ENCODE data around the gene PDZRN3.

Gene PDZRN3

GRCh38 chr3:73426606-73427005 is 198.1 kb downstream of the PDZRN3 start:
- Histone ChIP-seq H3K4me1 (ENCODE audit: insufficient read depth, low read length) (peaks cover 54% of the 10 kb centered on the region), H3K27ac (ENCODE audit: low read depth, low read length) (peak overlapping the region; percentile 54), H3K36me3 (ENCODE audit: insufficient read depth, low read length) (no peaks in the 10 kb centered on the region), H3K9ac (ENCODE audit: low read length) (no peak overlapping the region), H3K27me3 (ENCODE audit: control insufficient read depth in 1 of 2, insufficient read depth in 2 of 2, low read length in 2 of 2) (no peaks in the 10 kb centered on the region), H3K4me3 (ENCODE audit: low read depth in 1 of 2, low read length in 2 of 2) (no peak overlapping the region), H3K9me3 (ENCODE audit: low read length) (no peaks in the 10 kb centered on the region)

DNA sequence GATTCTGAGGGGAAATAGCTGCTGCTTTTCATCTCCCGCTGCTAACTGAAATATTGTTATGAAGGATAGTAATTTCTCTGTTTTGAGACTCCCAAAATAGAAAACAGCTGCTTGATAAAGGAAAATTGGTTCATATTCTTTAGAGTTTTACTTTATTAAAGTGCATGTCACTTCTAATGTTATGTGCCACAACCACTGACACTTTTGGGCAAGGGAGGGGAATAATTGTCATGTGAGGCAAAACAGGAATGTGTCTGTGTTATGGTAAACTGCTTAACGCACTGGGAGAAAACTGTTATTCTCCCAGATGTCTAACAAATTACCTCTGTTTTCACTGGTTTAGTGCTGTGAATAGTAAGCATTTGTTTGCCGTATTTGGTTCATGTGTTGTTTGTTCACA is 201.6 kb downstream of the PDZRN3 start:
- H3K4me1 ChIP-seq (ENCODE audit: insufficient read depth, low read length): peaks cover 64% of the 10 kb centered on the region
- H3K9me3 ChIP-seq (ENCODE audit: low read length): no peaks in the 10 kb centered on the region
- peak overlapping the region; percentile 73 for H3K27ac ChIP-seq (ENCODE audit: low read depth, low read length)
- H3K9ac ChIP-seq (ENCODE audit: low read length): no peak overlapping the region
- no peak overlapping the region for H3K4me3 ChIP-seq (ENCODE audit: low read depth in 1 of 2, low read length in 2 of 2)
- no peaks in the 10 kb centered on the region for H3K27me3 ChIP-seq (ENCODE audit: control insufficient read depth in 1 of 2, insufficient read depth in 2 of 2, low read length in 2 of 2)
- no peaks in the 10 kb centered on the region for H3K36me3 ChIP-seq (ENCODE audit: insufficient read depth, low read length)

- Histone ChIP-seq H3K27me3 (ENCODE audit: control insufficient read depth in 1 of 2, insufficient read depth in 2 of 2, low read length in 2 of 2) (no peaks in the 10 kb centered on the region), H3K4me1 (ENCODE audit: insufficient read depth, low read length) (peaks cover 63% of the 10 kb centered on the region), H3K9me3 (ENCODE audit: low read length) (no peaks in the 10 kb centered on the region), H3K36me3 (ENCODE audit: insufficient read depth, low read length) (no peaks in the 10 kb centered on the region), H3K9ac (ENCODE audit: low read length) (no peak overlapping the region), H3K4me3 (ENCODE audit: low read depth in 1 of 2, low read length in 2 of 2) (no peak overlapping the region), H3K27ac (ENCODE audit: low read depth, low read length) (peak overlapping the region; percentile 73)
Observed at GRCh38 chr3:73422571-73422970, 202.2 kb downstream of the PDZRN3 start.

- Histone ChIP-seq H3K9ac (ENCODE audit: low read length) (no peak overlapping the region), H3K4me3 (ENCODE audit: low read depth in 1 of 2, low read length in 2 of 2) (no peak overlapping the region), H3K27ac (ENCODE audit: low read depth, low read length) (peak overlapping the region; percentile 86), H3K4me1 (ENCODE audit: insufficient read depth, low read length) (peaks cover 59% of the 10 kb centered on the region), H3K27me3 (ENCODE audit: control insufficient read depth in 1 of 2, insufficient read depth in 2 of 2, low read length in 2 of 2) (no peaks in the 10 kb centered on the region), H3K9me3 (ENCODE audit: low read length) (no peaks in the 10 kb centered on the region), H3K36me3 (ENCODE audit: insufficient read depth, low read length) (no peaks in the 10 kb centered on the region)
Observed at GRCh38 chr3:73419942-73420341, 204.8 kb downstream of the PDZRN3 start.

DNA sequence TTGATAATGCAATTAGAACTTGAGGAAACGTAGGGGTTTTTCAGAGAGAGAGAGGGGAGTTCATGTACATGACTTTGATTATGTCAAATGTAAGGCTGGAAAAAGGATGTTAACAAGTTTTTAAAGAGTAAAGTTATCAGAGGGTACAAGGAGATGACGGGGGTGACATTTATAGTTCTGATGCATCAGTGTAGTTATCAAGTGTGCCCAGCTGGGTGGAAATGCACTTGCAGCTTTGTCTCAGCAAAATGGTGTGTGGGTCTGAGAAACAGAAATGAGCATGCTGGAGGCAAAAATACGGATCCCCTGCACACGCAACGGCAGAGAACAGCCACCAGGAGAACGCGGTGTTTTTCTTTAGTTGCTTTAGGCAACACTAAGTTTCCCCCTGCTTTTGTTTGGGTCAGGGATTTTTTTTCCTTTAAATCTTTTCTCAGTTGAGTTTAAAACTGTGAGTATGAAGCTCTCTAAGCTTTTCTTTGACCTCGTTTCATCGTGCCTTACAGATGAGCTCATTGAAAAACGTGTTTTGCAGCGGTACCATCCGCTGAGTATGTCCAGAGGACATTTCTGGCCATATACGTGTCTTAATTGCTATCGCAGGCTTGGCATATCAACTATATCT is 205.4 kb downstream of the PDZRN3 start:
- H3K4me1 ChIP-seq (ENCODE audit: insufficient read depth, low read length): peaks cover 66% of the 10 kb centered on the region
- H3K4me3 ChIP-seq (ENCODE audit: low read depth in 1 of 2, low read length in 2 of 2): peak overlapping the region; percentile 9 to 14
- H3K27ac ChIP-seq (ENCODE audit: low read depth, low read length): peak overlapping the region; percentile 86

GRCh38 chr3:73418681-73419080 is 206.1 kb downstream of the PDZRN3 start:
- no peaks in the 10 kb centered on the region for H3K36me3 ChIP-seq (ENCODE audit: insufficient read depth, low read length)
- H3K9ac ChIP-seq (ENCODE audit: low read length): no peak overlapping the region
- no peak overlapping the region for H3K4me3 ChIP-seq (ENCODE audit: low read depth in 1 of 2, low read length in 2 of 2)
- peak overlapping the region; percentile 86 for H3K27ac ChIP-seq (ENCODE audit: low read depth, low read length)
- peaks cover 71% of the 10 kb centered on the region for H3K4me1 ChIP-seq (ENCODE audit: insufficient read depth, low read length)
- no peaks in the 10 kb centered on the region for H3K27me3 ChIP-seq (ENCODE audit: control insufficient read depth in 1 of 2, insufficient read depth in 2 of 2, low read length in 2 of 2)
- no peaks in the 10 kb centered on the region for H3K9me3 ChIP-seq (ENCODE audit: low read length)

More for the DNA sequence above, 205.4 kb downstream of the PDZRN3 start:
- no peaks in the 10 kb centered on the region for H3K27me3 ChIP-seq (ENCODE audit: control insufficient read depth in 1 of 2, insufficient read depth in 2 of 2, low read length in 2 of 2)
- H3K9me3 ChIP-seq (ENCODE audit: low read length): no peaks in the 10 kb centered on the region
- H3K9ac ChIP-seq (ENCODE audit: low read length): no peak overlapping the region
- H3K36me3 ChIP-seq (ENCODE audit: insufficient read depth, low read length): no peaks in the 10 kb centered on the region

DNA sequence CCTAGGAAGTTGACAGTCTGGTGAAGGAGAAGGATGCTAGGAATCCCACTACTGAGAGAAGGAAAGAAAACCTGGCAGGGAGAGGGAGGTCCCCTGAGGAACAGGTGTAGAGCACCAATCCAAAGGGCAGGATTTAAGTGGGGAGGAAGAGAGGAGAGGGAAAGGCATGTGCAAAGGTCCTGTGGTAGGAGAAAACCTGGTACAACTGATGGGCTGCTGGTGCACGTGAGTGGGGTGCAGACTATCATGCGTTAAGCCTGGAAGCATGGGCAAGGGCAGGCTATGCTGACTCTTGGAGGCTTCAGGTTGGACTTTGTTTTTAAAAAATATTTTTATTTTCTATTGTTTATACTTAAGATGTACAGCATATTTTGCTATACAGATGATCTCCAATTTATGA is 209.6 kb downstream of the PDZRN3 start:
- H3K4me3 ChIP-seq (ENCODE audit: low read depth in 1 of 2, low read length in 2 of 2): no peak overlapping the region
- no peak overlapping the region for H3K27ac ChIP-seq (ENCODE audit: low read depth, low read length)
- no peaks in the 10 kb centered on the region for H3K36me3 ChIP-seq (ENCODE audit: insufficient read depth, low read length)
- H3K9ac ChIP-seq (ENCODE audit: low read length): no peak overlapping the region
- peaks cover 77% of the 10 kb centered on the region for H3K4me1 ChIP-seq (ENCODE audit: insufficient read depth, low read length)
- H3K27me3 ChIP-seq (ENCODE audit: control insufficient read depth in 1 of 2, insufficient read depth in 2 of 2, low read length in 2 of 2): no peaks in the 10 kb centered on the region
- H3K9me3 ChIP-seq (ENCODE audit: low read length): no peaks in the 10 kb centered on the region

DNA sequence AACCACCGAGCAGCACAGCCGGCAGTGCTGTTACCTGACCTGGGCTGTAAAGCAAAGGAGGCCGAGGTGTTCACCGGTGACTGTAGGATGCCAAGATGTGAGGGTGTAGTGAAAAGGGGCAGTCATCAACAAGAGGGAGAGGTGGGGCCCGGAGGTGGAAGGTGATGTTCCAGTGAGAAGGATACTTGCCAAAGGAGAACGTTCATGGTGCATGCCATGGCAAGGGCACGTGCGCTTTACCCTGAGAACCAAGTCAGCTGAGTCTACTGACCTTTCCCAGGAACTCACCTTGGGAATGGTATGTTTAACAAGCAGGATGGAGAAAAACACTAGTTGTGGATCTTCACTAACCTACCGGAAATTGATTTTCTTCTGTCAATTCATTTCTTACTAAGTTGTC is 211.1 kb downstream of the PDZRN3 start:
- H3K27ac ChIP-seq (ENCODE audit: low read depth, low read length): no peak overlapping the region

GRCh38 chr3:73411993-73412392 is 212.7 kb downstream of the PDZRN3 start:
- no peak overlapping the region for H3K9ac ChIP-seq (ENCODE audit: low read length)
- H3K27ac ChIP-seq (ENCODE audit: low read depth, low read length): no peak overlapping the region
- no peaks in the 10 kb centered on the region for H3K27me3 ChIP-seq (ENCODE audit: control insufficient read depth in 1 of 2, insufficient read depth in 2 of 2, low read length in 2 of 2)
- H3K4me1 ChIP-seq (ENCODE audit: insufficient read depth, low read length): peaks cover 86% of the 10 kb centered on the region
- no peaks in the 10 kb centered on the region for H3K36me3 ChIP-seq (ENCODE audit: insufficient read depth, low read length)
- no peak overlapping the region for H3K4me3 ChIP-seq (ENCODE audit: low read depth in 1 of 2, low read length in 2 of 2)
- no peaks in the 10 kb centered on the region for H3K9me3 ChIP-seq (ENCODE audit: low read length)

More for the DNA sequence above, 211.1 kb downstream of the PDZRN3 start:
- H3K9me3 ChIP-seq (ENCODE audit: low read length): no peaks in the 10 kb centered on the region
- H3K36me3 ChIP-seq (ENCODE audit: insufficient read depth, low read length): no peaks in the 10 kb centered on the region
- no peak overlapping the region for H3K4me3 ChIP-seq (ENCODE audit: low read depth in 1 of 2, low read length in 2 of 2)
- no peaks in the 10 kb centered on the region for H3K27me3 ChIP-seq (ENCODE audit: control insufficient read depth in 1 of 2, insufficient read depth in 2 of 2, low read length in 2 of 2)
- H3K4me1 ChIP-seq (ENCODE audit: insufficient read depth, low read length): peaks cover 79% of the 10 kb centered on the region
- no peak overlapping the region for H3K9ac ChIP-seq (ENCODE audit: low read length)

- Histone ChIP-seq H3K4me3 (ENCODE audit: low read depth in 1 of 2, low read length in 2 of 2) (no peak overlapping the region), H3K4me1 (ENCODE audit: insufficient read depth, low read length) (peaks cover 90% of the 10 kb centered on the region), H3K27ac (ENCODE audit: low read depth, low read length) (no peak overlapping the region), H3K9me3 (ENCODE audit: low read length) (no peaks in the 10 kb centered on the region), H3K27me3 (ENCODE audit: control insufficient read depth in 1 of 2, insufficient read depth in 2 of 2, low read length in 2 of 2) (no peaks in the 10 kb centered on the region), H3K36me3 (ENCODE audit: insufficient read depth, low read length) (no peaks in the 10 kb centered on the region), H3K9ac (ENCODE audit: low read length) (no peak overlapping the region)
Observed at GRCh38 chr3:73411545-73411944, 213.2 kb downstream of the PDZRN3 start.

DNA sequence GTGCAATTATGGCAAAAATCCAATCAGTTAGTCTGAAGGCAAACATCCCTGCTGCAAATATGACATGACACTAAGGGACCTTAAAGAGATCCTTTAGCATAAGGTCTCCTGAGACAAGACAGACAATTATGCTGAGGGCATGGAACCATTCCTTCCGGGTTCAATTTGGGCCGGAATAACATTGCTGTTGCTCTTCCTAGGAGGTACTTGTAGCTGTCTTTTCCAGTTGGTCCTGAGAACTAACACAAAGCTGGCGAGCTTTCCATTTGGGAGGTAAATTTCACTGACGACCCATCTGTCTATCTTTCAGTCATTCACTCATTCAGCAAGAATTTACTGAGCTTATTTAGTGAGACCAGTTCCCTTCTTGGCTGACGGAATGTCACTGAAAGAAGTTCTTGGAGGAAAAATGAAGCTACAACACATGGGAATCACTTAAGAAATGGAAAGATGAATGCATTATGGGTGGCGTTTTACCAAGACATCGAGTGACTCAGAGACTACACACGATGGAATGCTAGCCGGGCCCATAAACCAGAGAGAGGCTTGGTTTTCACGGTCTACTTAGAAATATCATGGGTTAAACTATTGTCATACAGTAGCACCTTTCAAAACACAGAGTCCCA is 215.5 kb downstream of the PDZRN3 start:
- H3K27me3 ChIP-seq (ENCODE audit: control insufficient read depth in 1 of 2, insufficient read depth in 2 of 2, low read length in 2 of 2): no peaks in the 10 kb centered on the region
- no peak overlapping the region for H3K9ac ChIP-seq (ENCODE audit: low read length)
- peaks cover 97% of the 10 kb centered on the region for H3K4me1 ChIP-seq (ENCODE audit: insufficient read depth, low read length)
- no peak overlapping the region for H3K4me3 ChIP-seq (ENCODE audit: low read depth in 1 of 2, low read length in 2 of 2)
- H3K36me3 ChIP-seq (ENCODE audit: insufficient read depth, low read length): no peaks in the 10 kb centered on the region
- H3K9me3 ChIP-seq (ENCODE audit: low read length): no peaks in the 10 kb centered on the region
- no peak overlapping the region for H3K27ac ChIP-seq (ENCODE audit: low read depth, low read length)

GRCh38 chr3:73408634-73409033 is 216.1 kb downstream of the PDZRN3 start:
- Histone ChIP-seq H3K27me3 (ENCODE audit: control insufficient read depth in 1 of 2, insufficient read depth in 2 of 2, low read length in 2 of 2) (no peaks in the 10 kb centered on the region), H3K27ac (ENCODE audit: low read depth, low read length) (no peak overlapping the region), H3K36me3 (ENCODE audit: insufficient read depth, low read length) (peaks cover 3% of the 10 kb centered on the region), H3K9ac (ENCODE audit: low read length) (no peak overlapping the region), H3K9me3 (ENCODE audit: low read length) (no peaks in the 10 kb centered on the region), H3K4me3 (ENCODE audit: low read depth in 1 of 2, low read length in 2 of 2) (no peak overlapping the region), H3K4me1 (ENCODE audit: insufficient read depth, low read length) (peaks cover 93% of the 10 kb centered on the region)
